ENCODE measurements around the gene MALT1. TPM values are rescaled to one million over a fixed set of nuclear protein-coding genes. Genes with fewer than 3 reads are reported as not detected.

The MALT1 gene
- total RNA-seq, 1 donor from 2014 or later, result 14.5 TPM

Other genes with a start within 250 kb of the MALT1 start
- not detected for gene ALPK2, start 42.4 kb upstream of the MALT1 start, total RNA-seq
- 161 TPM for gene ZNF532, start 193.4 kb downstream of the MALT1 start, total RNA-seq